Right renal cortex interstitium (tissue), 3 donors: Measurements from ENCODE around the gene CAND2. TPM values are rescaled to one million over a fixed set of nuclear protein-coding genes. Genes with fewer than 3 reads are reported as not detected.
"Not testable (repeated sequence)": the region's sequence is repeated elsewhere in the genome, so short reads cannot be mapped to it uniquely, and the experiment has no call there.

Experiments
- DNase-seq, 3 donors: peaks; one replicate each; pipeline ENCODE4 v3.0.0-alpha.2; 2013; ENCODE audit warnings: low read depth in 3 of 3, low spot score in 2 of 3
- polyA plus RNA-seq, 3 donors: library from polyadenylated mRNA; unstranded; fragments of 120-200 nt; gene quantifications; one replicate each; pipeline ENCODE4 v1.2.1, GENCODE V29; 2013; ENCODE audit not compliant: insufficient read length in 3 of 3

The CAND2 gene
- polyA plus RNA-seq, 3 donors, result 7.0 to 10.1 (median 9.6) TPM

DNA sequence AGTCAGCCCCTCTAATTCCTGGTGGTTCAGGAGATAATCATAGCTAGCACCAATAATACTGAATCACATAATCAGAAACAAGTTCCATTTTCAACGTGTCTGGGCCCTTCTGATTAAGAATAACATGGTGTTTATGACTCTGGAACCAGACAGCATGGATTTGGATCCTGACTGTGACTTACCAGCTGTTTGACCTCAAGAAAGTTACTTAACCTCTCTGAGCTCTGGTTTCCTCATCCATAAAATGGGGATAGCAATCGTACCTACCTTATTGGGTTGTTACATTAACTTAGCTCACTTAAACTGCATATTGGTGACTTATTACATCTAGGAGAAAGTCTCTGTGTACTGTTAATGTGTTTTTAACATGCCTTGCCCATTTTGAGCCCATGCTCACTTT is 26.7 kb upstream of the CAND2 start:
- DNase-seq, result no peak

- no peak for DNase-seq
These were observed 25.2 kb upstream of the CAND2 start for GRCh38 chr3:12771236-12771635.

DNA sequence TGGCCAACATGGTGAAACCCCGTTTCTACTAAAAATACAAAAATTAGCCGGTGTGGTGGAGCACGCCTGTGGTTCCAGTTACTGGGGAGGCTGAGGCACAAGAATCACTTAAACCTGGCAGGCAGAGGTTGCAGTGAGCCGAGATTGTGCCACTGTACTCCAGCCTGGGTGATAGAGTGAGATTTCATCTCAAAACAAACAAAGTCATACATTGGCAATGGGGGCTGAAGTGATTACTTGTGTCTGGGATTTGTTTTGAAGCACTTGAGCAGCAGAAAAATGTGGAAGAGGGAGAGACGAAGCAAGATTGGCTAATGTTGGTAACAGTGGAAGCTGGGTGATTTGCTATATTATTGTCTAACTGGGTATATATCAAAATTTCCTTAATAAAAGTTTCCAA is 24.0 kb upstream of the CAND2 start:
- no peak for DNase-seq

- no peak for DNase-seq
These were observed 23.3 kb upstream of the CAND2 start for GRCh38 chr3:12773030-12773709.

DNA sequence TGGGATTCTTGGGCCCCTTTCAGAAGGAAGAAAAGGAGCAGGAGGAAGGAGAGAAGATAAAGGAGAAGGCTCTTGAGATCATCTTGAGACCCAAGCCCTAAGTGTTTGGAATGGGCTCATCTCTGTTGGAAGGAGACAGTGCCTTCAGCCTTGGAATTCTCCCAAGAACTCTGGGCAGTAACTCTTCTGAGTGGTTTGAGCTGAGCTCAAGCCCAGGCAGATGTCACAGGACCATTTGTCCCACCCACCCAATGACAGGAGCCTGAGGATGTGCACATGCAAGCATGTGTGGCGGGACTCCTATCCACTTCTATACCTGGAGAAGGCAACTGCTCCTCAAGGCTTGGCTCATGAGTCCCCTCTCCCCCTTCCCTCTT is 22.8 kb upstream of the CAND2 start:
- DNase-seq, result no peak

DNA sequence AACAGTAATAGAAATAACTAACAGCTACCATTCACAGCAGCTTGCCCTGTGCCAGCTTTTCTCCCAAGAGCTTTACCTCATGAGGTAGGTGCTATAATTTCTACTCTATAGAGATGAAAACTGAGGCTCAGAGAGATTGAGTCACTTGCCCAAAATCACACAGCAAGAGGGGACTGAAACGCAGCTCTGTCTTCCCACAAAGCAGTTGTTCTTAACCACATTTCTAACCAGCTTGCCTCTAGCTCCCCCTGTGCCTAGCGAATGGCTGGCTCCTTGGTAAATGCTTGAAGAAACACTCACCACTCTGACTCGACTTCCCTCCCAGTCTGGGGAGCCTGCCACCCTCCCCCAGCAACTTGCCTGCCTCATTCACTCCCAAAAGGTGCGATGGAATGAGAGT is 21.9 kb upstream of the CAND2 start:
- no peak for DNase-seq

DNA sequence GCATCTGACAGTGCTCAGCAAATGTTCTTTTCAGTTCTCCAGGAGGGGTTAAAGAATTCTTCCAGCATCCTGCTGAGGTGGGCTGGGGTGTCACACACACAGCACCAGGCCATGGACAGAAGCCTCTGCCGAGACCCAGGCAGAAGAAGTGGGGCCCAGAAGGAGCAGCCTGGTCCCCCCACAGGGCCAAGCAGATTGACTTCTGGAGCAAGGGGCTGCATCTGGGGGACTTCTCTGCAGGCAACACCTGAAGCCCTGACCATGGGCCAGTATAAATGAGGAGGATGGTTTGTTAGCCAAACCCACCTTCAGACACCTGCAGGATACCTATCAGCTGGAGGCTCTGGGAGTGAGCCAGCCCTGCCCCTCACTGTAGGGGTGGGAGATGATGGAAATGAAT is 21.3 kb upstream of the CAND2 start:
- DNase-seq, result no peak

DNA sequence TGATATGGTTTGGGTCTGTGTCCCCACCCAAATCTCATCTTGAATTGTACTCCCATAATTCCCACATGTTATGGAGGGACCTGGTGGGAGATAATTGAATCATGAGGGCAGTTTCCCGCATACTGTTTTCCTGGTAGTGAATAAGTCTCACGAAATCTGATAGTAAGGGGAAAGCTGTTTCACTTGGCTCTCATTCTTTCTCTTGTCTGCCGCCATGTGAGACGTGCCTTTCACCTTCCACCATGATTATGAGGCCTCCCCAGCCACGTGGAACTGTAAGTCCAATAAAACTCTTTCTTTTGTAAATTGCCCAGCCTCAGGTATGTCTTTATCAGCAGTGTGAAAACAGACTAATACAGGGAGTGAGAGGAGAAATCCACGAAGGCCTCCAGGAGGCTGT is 20.5 kb upstream of the CAND2 start:
- DNase-seq, result not testable (repeated sequence)

- no peak for DNase-seq
These were observed 19.3 kb upstream of the CAND2 start for GRCh38 chr3:12777171-12777570.

GRCh38 chr3:12780751-12781150 is 15.7 kb upstream of the CAND2 start:
- no peak for DNase-seq

DNA sequence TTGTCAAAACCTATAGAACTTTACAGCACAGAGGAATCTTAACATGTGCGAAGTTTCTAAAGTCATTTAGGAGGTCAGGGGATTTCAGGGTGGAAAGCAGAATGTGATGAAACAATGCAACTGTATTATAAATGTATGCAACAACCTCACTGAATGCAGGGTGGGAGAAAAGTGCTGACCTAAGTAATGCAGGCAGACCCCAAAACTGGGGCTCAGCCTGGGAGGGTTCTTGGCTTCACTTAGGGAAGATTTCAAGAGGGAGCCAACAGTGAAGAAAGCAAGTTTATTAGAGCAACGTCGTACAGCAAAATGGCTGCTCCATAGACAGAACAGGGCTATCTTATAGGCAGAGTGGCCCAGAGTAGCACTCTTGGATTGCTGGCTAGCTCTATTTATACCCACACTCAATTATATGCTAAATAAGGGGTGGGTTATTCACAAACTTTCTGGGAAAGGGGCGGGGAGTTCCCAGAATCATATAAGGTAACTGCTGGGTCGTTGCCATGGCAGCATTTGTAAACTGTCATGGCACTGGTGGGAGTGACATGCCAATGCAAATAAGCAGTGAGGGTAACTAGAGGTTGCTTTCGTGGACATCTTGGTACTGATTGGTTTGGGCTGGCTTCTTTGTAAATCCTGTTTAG is 14.2 kb upstream of the CAND2 start:
- no peak for DNase-seq

DNA sequence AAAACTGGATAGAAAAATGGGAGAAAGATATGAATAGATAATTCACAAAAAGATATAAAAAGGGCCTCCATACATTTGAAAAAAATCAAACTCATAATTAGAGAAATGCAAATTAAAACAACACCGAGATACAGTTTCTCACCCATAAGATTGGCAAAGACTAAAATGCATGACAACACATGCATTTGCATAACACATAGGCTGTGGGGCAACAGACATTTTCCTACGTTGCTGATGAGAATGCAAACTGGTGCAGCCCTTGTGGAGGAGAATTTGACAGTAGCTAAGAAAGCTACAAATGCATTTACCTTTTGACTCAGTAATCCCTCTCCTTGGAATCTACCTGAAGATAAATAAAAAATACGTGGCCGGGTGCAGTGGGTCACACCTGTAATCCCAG is 11.4 kb upstream of the CAND2 start:
- no peak for DNase-seq

GRCh38 chr3:12787346-12787745 is 9.1 kb upstream of the CAND2 start:
- not testable (repeated sequence) for DNase-seq

GRCh38 chr3:12787967-12788690 is 8.4 kb upstream of the CAND2 start:
- not testable (repeated sequence) for DNase-seq

- no peak for DNase-seq
These were observed 5.0 kb upstream of the CAND2 start for GRCh38 chr3:12791430-12791829.

- DNase-seq, result no peak
These were observed 2.8 kb upstream of the CAND2 start for GRCh38 chr3:12793701-12794100.

DNA sequence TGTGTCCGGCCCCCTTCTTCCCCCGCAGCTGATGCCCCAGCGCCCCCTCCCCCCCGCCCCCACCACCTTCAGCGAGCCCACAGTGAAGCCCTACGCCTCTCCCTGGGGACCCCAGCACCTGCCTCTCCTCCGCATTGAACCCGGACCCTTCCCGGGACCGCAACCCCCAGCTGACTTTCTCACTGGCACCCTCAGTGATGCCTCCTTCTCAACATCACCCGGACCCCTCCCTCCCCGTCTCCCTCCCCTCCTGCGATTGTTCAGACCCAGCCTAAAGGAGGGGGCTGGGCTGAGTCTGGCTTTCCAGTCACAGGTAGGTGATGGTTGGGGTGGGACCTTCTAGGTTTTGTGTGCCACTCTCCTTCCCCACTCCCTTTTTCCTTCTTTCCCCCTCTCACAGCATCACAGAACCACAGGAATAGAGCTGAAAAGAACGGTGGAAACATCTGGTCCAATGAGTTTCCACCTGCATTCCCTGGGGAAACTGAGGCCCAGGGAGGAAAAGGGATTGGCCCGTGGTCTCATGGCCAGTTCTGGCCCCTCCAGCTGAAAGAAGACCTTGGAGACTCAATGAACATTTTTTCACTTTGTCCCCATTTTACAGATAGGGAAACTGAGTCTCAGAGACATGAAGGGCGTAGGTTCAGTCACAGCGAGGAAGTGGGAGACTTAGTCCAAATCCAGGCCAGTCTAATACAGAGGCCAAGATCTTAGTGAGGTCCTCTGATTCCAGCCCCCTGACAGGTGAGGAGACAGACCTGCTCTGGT is 828 bp downstream of the CAND2 start:
- no peak for DNase-seq

DNA sequence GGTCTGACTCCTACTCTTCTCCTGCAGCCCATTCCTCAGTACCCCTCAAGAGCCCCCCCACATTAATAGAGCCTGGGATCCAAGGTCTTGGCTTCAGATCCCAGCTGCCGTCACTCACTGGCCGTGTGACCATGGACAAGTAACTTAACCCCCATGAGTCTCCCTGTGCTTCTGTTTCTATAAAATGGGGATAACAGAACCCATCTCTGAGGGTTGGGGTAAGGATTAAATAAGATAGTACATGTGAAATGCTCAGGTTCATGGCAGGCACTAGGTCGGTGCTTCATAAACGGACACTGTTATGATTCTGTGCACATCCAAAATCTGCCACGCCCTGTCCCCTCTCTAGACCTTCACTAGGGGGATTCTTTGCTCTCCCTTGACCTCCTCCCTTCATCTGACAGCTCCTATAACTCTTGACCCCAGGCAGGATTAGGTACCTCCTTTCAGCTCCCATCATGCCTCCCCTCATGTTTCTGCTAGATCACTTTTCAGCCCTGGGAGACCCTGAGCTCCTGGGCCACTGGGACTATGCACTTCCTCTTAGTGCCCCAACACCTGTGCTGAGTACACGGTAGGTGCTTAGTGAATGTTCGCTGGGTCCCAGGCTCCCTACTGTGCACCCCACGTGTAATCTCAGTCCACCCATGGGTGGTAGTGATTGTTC is 1.5 kb downstream of the CAND2 start:
- DNase-seq, result no peak

- DNase-seq, result no peak
These were observed 2.2 kb downstream of the CAND2 start for GRCh38 chr3:12798559-12799179.
